HCT116 (cell line): Measurements from ENCODE around the gene DEFB128.

Experiments used
- POLR2A ChIP-seq: IDR thresholded peaks from 2 replicates; pipeline ENCODE4 v1.7.0; 2011; ENCODE audit warnings: borderline replicate concordance; ENCODE audit not compliant: insufficient read depth, insufficient read length; ENCODE audit errors: extremely low read depth
- POLR2AphosphoS5 ChIP-seq: IDR thresholded peaks from 2 replicates; pipeline ENCODE4 v1.6.1; 2011; ENCODE audit warnings: mild to moderate bottlenecking, low read depth, low read length, moderate library complexity
- SRF ChIP-seq: IDR thresholded peaks from 2 replicates; pipeline ENCODE4 v1.6.1; 2012; ENCODE audit warnings: low read depth
- TF ChIP-seq, protein P1 (sequence below), 3 experiments: fragments of 200-600 bp in 1 of 3; sonication (generic) in 1 of 3; IDR thresholded peaks in 2 of 3; conservative IDR thresholded peaks in 1 of 3; 2 replicates each; pipeline ENCODE4 v1.5.1; 2012 to 2017; ENCODE audit warnings: low read depth in 2 of 3, low read length in 2 of 3, antibody characterized with exemption in 1 of 3, borderline replicate concordance in 1 of 3, control low read depth in 1 of 3, mild to moderate bottlenecking in 1 of 3, mixed read lengths in 1 of 3, mixed run types in 1 of 3, moderate library complexity in 1 of 3; ENCODE audit not compliant: insufficient read depth in 1 of 3

DNA sequence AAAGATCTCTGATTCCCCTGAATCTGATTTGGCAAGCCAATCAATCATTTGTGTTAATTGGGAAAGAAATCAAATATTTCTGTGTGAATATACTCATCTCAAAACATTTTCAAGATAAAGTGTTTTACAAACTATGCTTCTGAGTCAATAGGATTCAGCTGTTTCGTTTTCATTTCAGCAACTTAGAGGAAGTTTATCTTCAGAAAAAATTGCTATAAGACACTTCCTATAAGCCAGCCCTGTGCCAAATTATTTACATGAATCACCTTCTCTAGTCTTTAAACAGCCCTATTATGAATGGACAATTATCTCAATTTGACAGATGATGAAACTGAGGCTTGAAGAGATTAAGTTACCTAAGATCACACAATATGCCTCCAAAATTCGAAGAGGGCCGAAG, 48.4 kb upstream of the DEFB128 start:
- no peak for TF ChIP-seq POLR2A
- TF ChIP-seq, protein P1, sequence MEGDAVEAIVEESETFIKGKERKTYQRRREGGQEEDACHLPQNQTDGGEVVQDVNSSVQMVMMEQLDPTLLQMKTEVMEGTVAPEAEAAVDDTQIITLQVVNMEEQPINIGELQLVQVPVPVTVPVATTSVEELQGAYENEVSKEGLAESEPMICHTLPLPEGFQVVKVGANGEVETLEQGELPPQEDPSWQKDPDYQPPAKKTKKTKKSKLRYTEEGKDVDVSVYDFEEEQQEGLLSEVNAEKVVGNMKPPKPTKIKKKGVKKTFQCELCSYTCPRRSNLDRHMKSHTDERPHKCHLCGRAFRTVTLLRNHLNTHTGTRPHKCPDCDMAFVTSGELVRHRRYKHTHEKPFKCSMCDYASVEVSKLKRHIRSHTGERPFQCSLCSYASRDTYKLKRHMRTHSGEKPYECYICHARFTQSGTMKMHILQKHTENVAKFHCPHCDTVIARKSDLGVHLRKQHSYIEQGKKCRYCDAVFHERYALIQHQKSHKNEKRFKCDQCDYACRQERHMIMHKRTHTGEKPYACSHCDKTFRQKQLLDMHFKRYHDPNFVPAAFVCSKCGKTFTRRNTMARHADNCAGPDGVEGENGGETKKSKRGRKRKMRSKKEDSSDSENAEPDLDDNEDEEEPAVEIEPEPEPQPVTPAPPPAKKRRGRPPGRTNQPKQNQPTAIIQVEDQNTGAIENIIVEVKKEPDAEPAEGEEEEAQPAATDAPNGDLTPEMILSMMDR (IDR thresholded peaks at IDR 0.05 in 2 of 3, conservative IDR thresholded peaks at IDR 0.05 in 1 of 3; ENCODE audit: borderline replicate concordance in 1 of 3, insufficient read depth in 1 of 3, low read depth in 2 of 3, low read length in 2 of 3), result no peak
- no peak for TF ChIP-seq POLR2AphosphoS5
- TF ChIP-seq SRF, result no peak
